Measurements from ENCODE around the gene ATXN7.

The ATXN7 gene

GRCh38 chr3:63863150-63864007 lies at the start of gene ATXN7, which contains the start of gene THOC7:
Gene ATXN7, plus strand, starts transcription at chr3:63863867. Its CDS starts 48,732 bp downstream, at chr3:63912599.
Gene THOC7, minus strand, starts transcription at chr3:63863805. Its CDS starts 15 bp downstream, at chr3:63863790.
- no peak for DNase-seq

- DNase-seq, result no peak
Measured at GRCh38 chr3:63814237-63814636, 49.4 kb upstream of the ATXN7 start.

- DNase-seq, result no peak
Measured at GRCh38 chr3:63817225-63817624, 46.4 kb upstream of the ATXN7 start.

- no peak for DNase-seq
Measured at GRCh38 chr3:63818282-63819150, 45.2 kb upstream of the ATXN7 start.

- DNase-seq, result no peak
Measured at GRCh38 chr3:63819151-63819398, 44.6 kb upstream of the ATXN7 start, which contains the start of gene C3orf49. Gene C3orf49, plus strand, starts transcription at chr3:63819299. Its CDS starts 173 bp downstream, at chr3:63819472.

- DNase-seq, result no peak
Measured at GRCh38 chr3:63824309-63824708, 39.4 kb upstream of the ATXN7 start.

GRCh38 chr3:63830526-63830925 lies 33.1 kb upstream of the ATXN7 start:
- DNase-seq, result no peak

GRCh38 chr3:63832395-63832794 lies 31.3 kb upstream of the ATXN7 start:
- no peak for DNase-seq

- no peak for DNase-seq
Measured at GRCh38 chr3:63841704-63842103, 22.0 kb upstream of the ATXN7 start.

GRCh38 chr3:63842127-63842526 lies 21.5 kb upstream of the ATXN7 start:
- DNase-seq, result no peak

- DNase-seq, result no peak
Measured at GRCh38 chr3:63845215-63845614, 18.5 kb upstream of the ATXN7 start.

- no peak for DNase-seq
Measured at GRCh38 chr3:63847718-63848450, 15.8 kb upstream of the ATXN7 start.

GRCh38 chr3:63849175-63849574 lies 14.5 kb upstream of the ATXN7 start:
- DNase-seq, result no peak

GRCh38 chr3:63851287-63851686 lies 12.4 kb upstream of the ATXN7 start:
- no peak for DNase-seq

GRCh38 chr3:63853106-63853505 lies 10.6 kb upstream of the ATXN7 start:
- no peak for DNase-seq

- no peak for DNase-seq
Measured at GRCh38 chr3:63855333-63855940, 8.2 kb upstream of the ATXN7 start.

GRCh38 chr3:63857311-63857710 lies 6.4 kb upstream of the ATXN7 start:
- DNase-seq, result no peak

- no peak for DNase-seq
Measured at GRCh38 chr3:63860776-63861175, 2.9 kb upstream of the ATXN7 start.

GRCh38 chr3:63861306-63861705 lies 2.4 kb upstream of the ATXN7 start:
- no peak for DNase-seq

- DNase-seq, result no peak
Measured at GRCh38 chr3:63862804-63863149, 890 bp upstream of the ATXN7 start.

GRCh38 chr3:63864008-63864964 lies 619 bp downstream of the ATXN7 start:
- no peak for DNase-seq

- DNase-seq, result no peak
Measured at GRCh38 chr3:63864965-63865327, 1.3 kb downstream of the ATXN7 start.

Data from DMS 273 treated with DMSO at 0.1 percent for 48 hours (cell line).